ENCODE measurements around the gene COLQ.
"Not testable (repeated sequence)": the region's sequence is repeated elsewhere in the genome, so short reads cannot be mapped to it uniquely, and the experiment has no call there.

Gene COLQ

GRCh38 chr3:15460891-15461531, 60.5 kb downstream of the COLQ start:
- Histone ChIP-seq H3K27ac (ENCODE audit: low read depth in 2 of 2, low read length in 2 of 2) (no peak overlapping the region), H3K36me3 (ENCODE audit: control insufficient read depth in 2 of 2, insufficient read depth in 2 of 2, low read length in 2 of 2) (no peaks in the 10 kb centered on the region), H3K9me3 (ENCODE audit: control insufficient read depth in 2 of 2, low read length in 2 of 2) (no peaks in the 10 kb centered on the region), H3K9ac (ENCODE audit: low read depth in 1 of 2, low read length in 2 of 2) (no peak overlapping the region), H3K4me1 (ENCODE audit: control insufficient read depth in 2 of 2, insufficient read depth in 2 of 2, low read length in 2 of 2) (no peaks in the 10 kb centered on the region), H3K27me3 (ENCODE audit: control insufficient read depth in 2 of 2, insufficient read depth in 2 of 2, low read length in 2 of 2) (no peaks in the 10 kb centered on the region), H3K4me3 (ENCODE audit: low read length in 2 of 2) (no peak overlapping the region)

GRCh38 chr3:15458212-15458780, 63.2 kb downstream of the COLQ start:
- H3K27ac ChIP-seq (ENCODE audit: low read depth in 2 of 2, low read length in 2 of 2), result no peak overlapping the region
- no peaks in the 10 kb centered on the region for H3K27me3 ChIP-seq (ENCODE audit: control insufficient read depth in 2 of 2, insufficient read depth in 2 of 2, low read length in 2 of 2)
- H3K9me3 ChIP-seq (ENCODE audit: control insufficient read depth in 2 of 2, low read length in 2 of 2), result no peaks in the 10 kb centered on the region
- no peak overlapping the region for H3K9ac ChIP-seq (ENCODE audit: low read depth in 1 of 2, low read length in 2 of 2)
- H3K36me3 ChIP-seq (ENCODE audit: control insufficient read depth in 2 of 2, insufficient read depth in 2 of 2, low read length in 2 of 2), result no peaks in the 10 kb centered on the region
- H3K4me1 ChIP-seq (ENCODE audit: control insufficient read depth in 2 of 2, insufficient read depth in 2 of 2, low read length in 2 of 2), result no peaks in the 10 kb centered on the region
- H3K4me3 ChIP-seq (ENCODE audit: low read length in 2 of 2), result no peak overlapping the region

GRCh38 chr3:15456915-15457314, 64.6 kb downstream of the COLQ start:
- H3K27me3 ChIP-seq (ENCODE audit: control insufficient read depth in 2 of 2, insufficient read depth in 2 of 2, low read length in 2 of 2); H3K27ac ChIP-seq (ENCODE audit: low read depth in 2 of 2, low read length in 2 of 2); H3K9ac ChIP-seq (ENCODE audit: low read depth in 1 of 2, low read length in 2 of 2); H3K4me3 ChIP-seq (ENCODE audit: low read length in 2 of 2); H3K36me3 ChIP-seq (ENCODE audit: control insufficient read depth in 2 of 2, insufficient read depth in 2 of 2, low read length in 2 of 2); H3K9me3 ChIP-seq (ENCODE audit: control insufficient read depth in 2 of 2, low read length in 2 of 2); H3K4me1 ChIP-seq (ENCODE audit: control insufficient read depth in 2 of 2, insufficient read depth in 2 of 2, low read length in 2 of 2): not testable (repeated sequence)

GRCh38 chr3:15456321-15456720, 65.2 kb downstream of the COLQ start:
- Histone ChIP-seq H3K9me3 (ENCODE audit: control insufficient read depth in 2 of 2, low read length in 2 of 2) (no peaks in the 10 kb centered on the region), H3K4me3 (ENCODE audit: low read length in 2 of 2) (no peak overlapping the region), H3K27me3 (ENCODE audit: control insufficient read depth in 2 of 2, insufficient read depth in 2 of 2, low read length in 2 of 2) (no peaks in the 10 kb centered on the region), H3K27ac (ENCODE audit: low read depth in 2 of 2, low read length in 2 of 2) (no peak overlapping the region), H3K4me1 (ENCODE audit: control insufficient read depth in 2 of 2, insufficient read depth in 2 of 2, low read length in 2 of 2) (no peaks in the 10 kb centered on the region), H3K36me3 (ENCODE audit: control insufficient read depth in 2 of 2, insufficient read depth in 2 of 2, low read length in 2 of 2) (no peaks in the 10 kb centered on the region), H3K9ac (ENCODE audit: low read depth in 1 of 2, low read length in 2 of 2) (no peak overlapping the region)

GRCh38 chr3:15455756-15456155, 65.8 kb downstream of the COLQ start:
- Histone ChIP-seq H3K9me3 (ENCODE audit: control insufficient read depth in 2 of 2, low read length in 2 of 2) (no peaks in the 10 kb centered on the region), H3K4me3 (ENCODE audit: low read length in 2 of 2) (no peak overlapping the region), H3K27ac (ENCODE audit: low read depth in 2 of 2, low read length in 2 of 2) (no peak overlapping the region), H3K36me3 (ENCODE audit: control insufficient read depth in 2 of 2, insufficient read depth in 2 of 2, low read length in 2 of 2) (no peaks in the 10 kb centered on the region), H3K4me1 (ENCODE audit: control insufficient read depth in 2 of 2, insufficient read depth in 2 of 2, low read length in 2 of 2) (no peaks in the 10 kb centered on the region), H3K27me3 (ENCODE audit: control insufficient read depth in 2 of 2, insufficient read depth in 2 of 2, low read length in 2 of 2) (no peaks in the 10 kb centered on the region), H3K9ac (ENCODE audit: low read depth in 1 of 2, low read length in 2 of 2) (no peak overlapping the region)

GRCh38 chr3:15454965-15455364, 66.5 kb downstream of the COLQ start:
- H3K36me3 ChIP-seq (ENCODE audit: control insufficient read depth in 2 of 2, insufficient read depth in 2 of 2, low read length in 2 of 2), result no peaks in the 10 kb centered on the region
- no peak overlapping the region for H3K9ac ChIP-seq (ENCODE audit: low read depth in 1 of 2, low read length in 2 of 2)
- no peaks in the 10 kb centered on the region for H3K27me3 ChIP-seq (ENCODE audit: control insufficient read depth in 2 of 2, insufficient read depth in 2 of 2, low read length in 2 of 2)
- no peak overlapping the region for H3K4me3 ChIP-seq (ENCODE audit: low read length in 2 of 2)
- H3K9me3 ChIP-seq (ENCODE audit: control insufficient read depth in 2 of 2, low read length in 2 of 2), result no peaks in the 10 kb centered on the region
- no peak overlapping the region for H3K27ac ChIP-seq (ENCODE audit: low read depth in 2 of 2, low read length in 2 of 2)
- H3K4me1 ChIP-seq (ENCODE audit: control insufficient read depth in 2 of 2, insufficient read depth in 2 of 2, low read length in 2 of 2), result no peaks in the 10 kb centered on the region

- H3K27ac ChIP-seq (ENCODE audit: low read depth in 2 of 2, low read length in 2 of 2), result no peak overlapping the region
- H3K4me1 ChIP-seq (ENCODE audit: control insufficient read depth in 2 of 2, insufficient read depth in 2 of 2, low read length in 2 of 2), result no peaks in the 10 kb centered on the region
- no peak overlapping the region for H3K9ac ChIP-seq (ENCODE audit: low read depth in 1 of 2, low read length in 2 of 2)
- H3K9me3 ChIP-seq (ENCODE audit: control insufficient read depth in 2 of 2, low read length in 2 of 2), result no peaks in the 10 kb centered on the region
- no peak overlapping the region for H3K4me3 ChIP-seq (ENCODE audit: low read length in 2 of 2)
- H3K36me3 ChIP-seq (ENCODE audit: control insufficient read depth in 2 of 2, insufficient read depth in 2 of 2, low read length in 2 of 2), result no peaks in the 10 kb centered on the region
- no peaks in the 10 kb centered on the region for H3K27me3 ChIP-seq (ENCODE audit: control insufficient read depth in 2 of 2, insufficient read depth in 2 of 2, low read length in 2 of 2)
These were observed 67.4 kb downstream of the COLQ start for GRCh38 chr3:15453991-15454625.

GRCh38 chr3:15453501-15453900, 68.0 kb downstream of the COLQ start:
- H3K9ac ChIP-seq (ENCODE audit: low read depth in 1 of 2, low read length in 2 of 2), result no peak overlapping the region
- H3K36me3 ChIP-seq (ENCODE audit: control insufficient read depth in 2 of 2, insufficient read depth in 2 of 2, low read length in 2 of 2), result no peaks in the 10 kb centered on the region
- no peaks in the 10 kb centered on the region for H3K27me3 ChIP-seq (ENCODE audit: control insufficient read depth in 2 of 2, insufficient read depth in 2 of 2, low read length in 2 of 2)
- H3K4me3 ChIP-seq (ENCODE audit: low read length in 2 of 2), result no peak overlapping the region
- H3K9me3 ChIP-seq (ENCODE audit: control insufficient read depth in 2 of 2, low read length in 2 of 2), result no peaks in the 10 kb centered on the region
- no peak overlapping the region for H3K27ac ChIP-seq (ENCODE audit: low read depth in 2 of 2, low read length in 2 of 2)
- H3K4me1 ChIP-seq (ENCODE audit: control insufficient read depth in 2 of 2, insufficient read depth in 2 of 2, low read length in 2 of 2), result no peaks in the 10 kb centered on the region

GRCh38 chr3:15452961-15453360, 68.5 kb downstream of the COLQ start:
- Histone ChIP-seq H3K27ac (ENCODE audit: low read depth in 2 of 2, low read length in 2 of 2) (no peak overlapping the region), H3K4me1 (ENCODE audit: control insufficient read depth in 2 of 2, insufficient read depth in 2 of 2, low read length in 2 of 2) (no peaks in the 10 kb centered on the region)

GRCh38 chr3:15452156-15452555, 69.3 kb downstream of the COLQ start:
- no peak overlapping the region for H3K27ac ChIP-seq (ENCODE audit: low read depth in 2 of 2, low read length in 2 of 2)
- H3K36me3 ChIP-seq (ENCODE audit: control insufficient read depth in 2 of 2, insufficient read depth in 2 of 2, low read length in 2 of 2), result no peaks in the 10 kb centered on the region

More at GRCh38 chr3:15452961-15453360, 68.5 kb downstream of the COLQ start:
- no peaks in the 10 kb centered on the region for H3K36me3 ChIP-seq (ENCODE audit: control insufficient read depth in 2 of 2, insufficient read depth in 2 of 2, low read length in 2 of 2)
- no peak overlapping the region for H3K4me3 ChIP-seq (ENCODE audit: low read length in 2 of 2)
- no peaks in the 10 kb centered on the region for H3K9me3 ChIP-seq (ENCODE audit: control insufficient read depth in 2 of 2, low read length in 2 of 2)
- no peaks in the 10 kb centered on the region for H3K27me3 ChIP-seq (ENCODE audit: control insufficient read depth in 2 of 2, insufficient read depth in 2 of 2, low read length in 2 of 2)
- H3K9ac ChIP-seq (ENCODE audit: low read depth in 1 of 2, low read length in 2 of 2), result no peak overlapping the region

More at GRCh38 chr3:15452156-15452555, 69.3 kb downstream of the COLQ start:
- H3K4me3 ChIP-seq (ENCODE audit: low read length in 2 of 2), result no peak overlapping the region
- H3K9me3 ChIP-seq (ENCODE audit: control insufficient read depth in 2 of 2, low read length in 2 of 2), result no peaks in the 10 kb centered on the region
- H3K9ac ChIP-seq (ENCODE audit: low read depth in 1 of 2, low read length in 2 of 2), result no peak overlapping the region
- H3K4me1 ChIP-seq (ENCODE audit: control insufficient read depth in 2 of 2, insufficient read depth in 2 of 2, low read length in 2 of 2), result no peaks in the 10 kb centered on the region
- H3K27me3 ChIP-seq (ENCODE audit: control insufficient read depth in 2 of 2, insufficient read depth in 2 of 2, low read length in 2 of 2), result no peaks in the 10 kb centered on the region

Data from mucosa of rectum (tissue), 2 donors.